EH (cell line): ENCODE results near the gene FGFR2.

Experiments
- DNase-seq: peaks from one replicate; pipeline ENCODE4 v3.0.0-alpha.2; 2015; ENCODE audit warnings: low read depth

Gene FGFR2

GRCh38 chr10:121610798-121611323 is 12.6 kb upstream of the FGFR2 start:
- no peak for DNase-seq

- no peak for DNase-seq
These were observed 11.5 kb upstream of the FGFR2 start for GRCh38 chr10:121609426-121610380.

DNA sequence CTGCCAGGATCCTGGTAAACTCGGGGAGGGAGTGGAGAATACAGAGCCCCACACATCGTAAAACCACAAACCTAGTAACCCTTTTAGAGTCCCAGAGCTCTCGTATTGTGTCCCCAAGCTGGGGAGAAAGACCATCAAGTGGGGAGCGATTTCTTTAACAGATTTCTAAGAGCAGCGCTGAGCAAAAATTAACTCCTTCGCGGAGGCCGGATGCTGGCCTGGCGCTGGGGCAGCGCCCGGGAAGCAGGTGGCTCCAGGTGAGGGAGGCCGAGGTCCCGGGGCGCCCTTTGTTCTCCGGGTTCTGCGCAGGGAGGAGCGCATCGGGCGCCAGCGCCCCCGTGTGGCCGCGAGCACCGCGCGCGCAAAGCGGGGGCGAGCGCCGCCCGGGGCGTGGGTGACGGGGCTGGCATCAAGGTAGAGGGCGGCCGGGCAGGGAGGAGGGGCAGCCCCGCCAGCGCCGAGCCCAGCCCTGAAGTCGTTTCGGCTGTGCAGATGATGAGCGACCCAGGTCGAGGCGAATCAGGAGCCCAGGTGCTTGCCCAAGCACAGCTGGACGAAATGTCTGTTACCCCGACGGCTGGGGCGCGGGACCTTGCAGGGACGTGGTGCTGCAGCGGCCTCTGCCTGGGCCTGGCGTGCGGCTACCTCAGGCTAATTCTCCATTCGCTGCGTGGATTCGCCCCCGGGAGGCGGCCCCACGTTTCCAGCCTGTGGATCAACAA is 10.4 kb upstream of the FGFR2 start:
- DNase-seq: peak; percentile 11

GRCh38 chr10:121607310-121608055 is 9.2 kb upstream of the FGFR2 start:
- no peak for DNase-seq

DNA sequence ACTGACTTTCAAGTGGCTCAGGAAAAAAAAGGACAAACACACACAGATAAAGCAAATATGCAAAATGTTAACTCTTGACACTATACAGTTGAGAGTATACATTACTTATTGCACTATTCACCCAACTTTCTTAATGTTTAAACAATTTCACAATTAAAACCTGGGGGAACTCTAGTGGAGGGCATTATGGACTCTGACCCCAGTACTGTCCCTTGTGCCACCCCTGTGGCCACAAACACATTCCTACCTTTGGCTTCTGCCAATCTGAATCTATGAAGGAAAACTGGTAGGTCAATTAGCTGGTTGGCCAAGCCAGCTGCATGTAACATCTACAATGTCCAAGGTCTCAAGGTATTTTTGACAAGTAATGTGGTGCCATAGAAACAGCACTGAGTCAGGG is 7.5 kb upstream of the FGFR2 start:
- no peak for DNase-seq

- no peak for DNase-seq
These were observed 3.2 kb upstream of the FGFR2 start for GRCh38 chr10:121601458-121601857.

DNA sequence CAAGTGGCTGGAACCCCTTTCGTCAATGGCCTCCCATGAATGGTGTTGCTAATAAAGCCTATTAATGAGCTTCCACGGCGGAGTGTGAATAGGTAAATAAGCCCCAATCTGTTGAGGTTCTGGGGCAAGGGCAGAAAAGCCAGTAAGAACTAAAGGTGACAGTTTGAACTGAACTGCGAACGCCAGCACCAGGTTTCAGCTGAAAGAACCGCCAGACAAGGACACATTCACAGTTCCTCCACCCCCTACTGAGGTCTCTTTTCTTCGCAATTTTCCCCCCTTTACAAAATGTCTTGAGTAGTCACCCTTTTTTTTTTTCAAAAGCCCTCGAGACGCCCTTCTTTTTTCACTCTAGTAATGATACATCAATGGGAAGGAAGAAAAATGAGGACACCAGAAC is 2.4 kb upstream of the FGFR2 start:
- DNase-seq: no peak

DNA sequence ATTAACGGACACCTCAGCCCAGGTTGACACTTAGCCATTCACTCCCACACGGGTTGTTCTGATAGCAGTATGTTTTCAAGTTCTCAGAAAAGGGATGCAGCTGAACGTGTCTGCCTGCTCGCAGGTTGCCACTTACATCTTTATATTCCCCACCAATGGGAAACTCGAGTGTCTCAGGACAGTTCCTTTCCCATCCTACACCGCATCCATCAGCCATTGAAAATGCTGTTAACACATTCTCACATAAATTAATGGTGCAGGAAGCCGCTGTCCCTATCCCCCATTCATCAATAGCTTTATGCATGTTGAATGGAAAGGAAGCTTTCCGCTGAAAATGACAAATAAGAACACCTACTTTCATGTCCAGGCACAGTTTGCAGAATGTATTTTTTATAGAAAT is 1.7 kb upstream of the FGFR2 start:
- no peak for DNase-seq

DNA sequence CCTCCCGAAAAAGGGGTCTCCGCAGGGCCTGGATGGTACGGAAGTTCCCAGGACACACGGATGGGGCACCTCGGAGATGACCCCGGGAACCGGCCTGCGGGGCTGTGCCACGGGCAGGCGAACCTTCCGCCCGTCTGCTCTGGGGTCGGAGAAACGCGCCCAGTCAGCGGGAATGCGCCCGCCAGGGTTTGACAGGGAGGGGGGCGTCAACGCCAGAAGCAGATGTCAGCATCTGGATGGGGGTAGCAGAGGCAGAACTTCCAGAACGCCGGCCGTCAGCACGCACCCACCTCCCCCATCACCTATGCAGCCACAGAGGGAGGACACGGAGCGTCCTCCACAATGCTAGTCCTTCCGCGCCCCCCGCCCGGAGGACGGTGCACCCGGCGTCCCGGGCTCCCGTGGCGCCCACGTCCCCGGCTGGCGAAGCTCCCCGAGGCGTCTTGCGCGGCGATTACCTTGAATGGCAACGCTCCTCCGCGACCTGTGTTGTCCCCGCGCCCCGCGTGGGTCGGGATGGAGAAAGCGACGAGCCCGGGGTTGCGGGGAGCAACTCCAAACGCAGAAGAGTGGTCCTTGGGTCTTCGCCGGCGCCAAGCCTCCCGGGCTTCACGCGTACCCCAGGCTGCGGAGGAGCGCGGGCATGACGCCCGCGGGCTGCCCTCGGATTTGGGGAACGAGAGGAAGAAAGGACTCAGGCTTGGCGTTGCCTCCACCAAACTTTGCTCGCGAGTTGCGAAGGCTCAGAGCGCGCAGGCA is 561 bp downstream of the FGFR2 start:
- DNase-seq: no peak

DNA sequence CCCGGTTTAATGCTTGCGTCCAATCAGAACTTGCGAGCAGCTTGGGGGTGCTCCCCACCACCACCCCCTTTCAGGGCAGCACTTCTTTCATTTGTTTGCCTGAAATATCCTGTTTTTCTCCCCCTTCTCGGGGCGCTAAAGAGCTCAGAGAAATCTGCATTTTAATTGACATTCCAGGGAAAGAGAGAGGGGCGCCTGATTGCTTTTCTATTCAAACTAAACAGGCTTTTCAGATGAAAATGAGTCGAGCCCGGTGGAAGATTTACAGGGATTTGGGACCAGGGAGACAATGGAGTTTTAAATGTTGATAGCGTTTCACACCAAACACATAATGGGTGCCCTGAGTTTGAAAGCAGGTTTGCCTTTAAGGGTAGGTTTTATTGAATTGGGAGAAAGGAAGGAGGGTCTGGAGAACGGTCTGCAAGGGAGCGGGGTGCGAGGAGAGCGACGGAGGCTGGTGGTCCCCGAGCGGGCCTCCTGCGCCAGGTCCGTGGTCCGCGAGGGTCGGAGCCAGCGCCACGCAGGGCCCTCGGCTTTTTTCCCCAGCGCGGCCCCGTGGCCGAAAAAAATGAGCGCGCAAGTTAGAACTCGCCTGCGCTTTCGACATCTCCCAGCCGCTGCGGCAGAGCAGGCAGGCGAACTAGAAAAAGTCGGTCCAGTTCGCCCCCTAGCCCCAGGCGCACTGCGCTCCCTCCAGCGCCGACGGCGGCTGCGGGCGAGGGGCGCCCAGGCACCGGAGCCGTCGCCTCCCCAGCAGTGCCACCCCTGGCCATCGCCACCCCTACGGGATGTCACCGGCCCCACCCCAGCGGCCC is 1.3 kb downstream of the FGFR2 start:
- DNase-seq: peak; percentile 26

DNA sequence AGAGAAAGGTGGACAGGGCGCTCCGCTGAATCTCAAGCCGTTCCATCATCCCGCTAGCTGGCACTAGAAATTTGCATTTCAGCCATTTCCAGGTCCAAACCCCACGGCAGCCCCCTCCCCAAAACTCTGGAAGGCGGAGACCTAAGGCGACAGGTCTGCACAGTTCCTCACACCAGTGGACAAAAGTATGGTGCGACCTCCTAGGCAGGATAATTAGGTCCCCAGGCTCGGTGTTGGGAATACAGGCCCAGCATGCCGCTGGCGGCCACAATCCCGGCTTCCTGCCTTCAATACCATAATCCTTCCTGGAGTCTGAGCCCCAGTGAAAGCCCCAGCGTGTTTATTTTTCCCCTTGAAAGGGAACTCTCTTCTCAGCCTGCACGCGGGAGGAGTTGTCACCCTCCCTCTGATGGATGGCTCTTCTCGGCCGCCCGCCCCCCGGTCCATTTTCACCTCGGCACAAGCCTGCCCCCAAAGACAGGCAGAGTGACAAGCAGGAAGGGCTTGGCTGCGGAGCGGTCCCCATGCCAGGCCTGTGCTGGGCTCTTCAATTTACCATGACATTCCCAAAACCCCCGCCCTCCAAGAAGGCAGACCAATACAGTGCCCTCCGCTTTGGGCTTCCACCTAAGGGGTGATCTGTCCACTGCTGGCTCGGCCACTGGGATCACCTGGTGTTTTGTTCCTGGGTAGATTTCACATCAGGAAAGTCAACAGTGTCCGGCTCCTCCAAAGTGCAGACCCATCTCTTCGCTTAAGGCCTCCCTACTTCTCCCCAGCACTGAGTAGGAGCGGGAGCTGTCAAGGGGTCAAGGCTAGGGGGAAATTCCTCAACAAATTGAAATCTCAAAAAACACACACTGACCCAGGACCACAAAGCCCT is 2.2 kb downstream of the FGFR2 start:
- DNase-seq: no peak

GRCh38 chr10:121595351-121595805 is 2.9 kb downstream of the FGFR2 start:
- DNase-seq: no peak

GRCh38 chr10:121594623-121595350 is 3.5 kb downstream of the FGFR2 start:
- DNase-seq: peak; percentile 58

GRCh38 chr10:121594076-121594475 is 4.2 kb downstream of the FGFR2 start:
- no peak for DNase-seq

DNA sequence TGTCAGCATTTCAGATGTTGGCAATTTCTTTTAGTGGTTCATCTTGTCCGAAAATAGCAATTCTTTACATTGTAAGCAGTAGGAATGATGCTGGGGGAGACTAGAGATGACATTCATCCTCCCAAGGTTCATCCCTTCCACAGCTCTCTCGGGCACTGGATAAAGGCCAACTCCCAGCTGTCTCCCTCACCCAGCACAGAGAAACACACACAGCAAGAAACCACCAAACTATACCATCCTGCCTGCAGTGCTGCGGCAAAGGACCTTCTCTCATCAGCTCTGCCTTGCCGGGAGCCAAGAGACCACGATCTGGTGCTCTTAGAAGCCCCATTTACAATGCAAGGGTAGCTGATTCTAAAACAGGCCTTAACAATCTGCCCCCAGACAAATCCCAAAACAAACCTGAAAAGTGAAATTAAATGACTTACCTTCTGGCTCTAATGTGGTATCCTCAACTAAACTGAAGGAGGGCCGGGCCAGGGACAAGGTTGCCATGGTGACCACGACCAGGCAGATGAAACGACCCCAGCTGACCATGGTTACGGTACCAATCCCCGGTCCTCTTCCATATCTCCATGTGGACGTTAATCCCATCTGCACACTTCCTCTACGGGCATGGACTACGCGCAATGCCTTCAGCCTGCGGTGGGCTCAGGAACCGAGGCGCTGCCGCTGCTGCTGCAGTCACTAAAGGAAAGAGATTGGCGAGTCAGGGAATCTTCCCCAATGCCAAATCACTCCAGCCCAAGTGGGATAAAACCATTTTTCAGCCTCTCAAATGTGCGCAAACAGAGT is 4.8 kb downstream of the FGFR2 start:
- no peak for DNase-seq

GRCh38 chr10:121592155-121592890 is 5.9 kb downstream of the FGFR2 start:
- no peak for DNase-seq

- no peak for DNase-seq
These were observed 7.1 kb downstream of the FGFR2 start for GRCh38 chr10:121591186-121591585.
